Psoas muscle (tissue), 8 donors: ENCODE measurements around the gene EFHC1. TPM values are rescaled to one million over a fixed set of nuclear protein-coding genes. Genes with fewer than 3 reads are reported as not detected.
A peak's percentile ranks its signal among the peaks of the same experiment; 100 is the strongest.

Experiments
- ATAC-seq, 4 donors: fragments of 200-7000 bp; cut with Tn5 transposase; one replicate each; pipeline ENCODE4 v1.9.1; 2020; ENCODE audit warnings: moderate library complexity in 3 of 4, mild to moderate bottlenecking in 2 of 4
- DNase-seq, 2 donors: peaks; one replicate each; pipeline ENCODE4 v3.0.0-alpha.2; 2020
- H3K27ac ChIP-seq: fragments of 200-600 bp; one replicate; pipeline ENCODE4 v1.8.0; 2022
- H3K27me3 ChIP-seq, 3 donors: fragments of 200-600 bp in 1 of 3; one replicate each; pipeline versions ENCODE4 v1.6.1 to v1.8.0; 2013 to 2022; ENCODE audit warnings: low read length in 2 of 3, mild to moderate bottlenecking in 2 of 3, moderate library complexity in 1 of 3; ENCODE audit not compliant: insufficient read depth in 3 of 3
- H3K36me3 ChIP-seq, 2 donors: fragments of 200-600 bp in 1 of 2; one replicate each; pipeline versions ENCODE4 v1.6.1 to v1.8.0; 2013 to 2022; ENCODE audit warnings: low read depth in 1 of 2, mild to moderate bottlenecking in 1 of 2, moderate library complexity in 1 of 2; ENCODE audit not compliant: insufficient read depth in 1 of 2
- H3K4me1 ChIP-seq: fragments of 200-600 bp; one replicate; pipeline ENCODE4 v1.8.0; 2022
- H3K4me3 ChIP-seq: fragments of 200-600 bp; one replicate; pipeline ENCODE4 v1.8.0; 2022; ENCODE audit warnings: mild to moderate bottlenecking
- H3K9me3 ChIP-seq: fragments of 200-600 bp; one replicate; pipeline ENCODE4 v1.8.0; 2022
- WGBS, 3 donors: extraction: QIAGEN DNeasy Blood & Tissue Kit; methylation state at CpG; one replicate each; pipeline versions ENCODE4 v1.1.6 to v1.1.7; 2013; 5-methylcytosine and 5-hydroxymethylcytosine counted together
- intact Hi-C, 2 donors: fragments of 100-400 bp; cut with DNase I; formaldehyde crosslinking; loops; one replicate each; pipeline versions ENCODE4 v1.11.0 to v1.14.2; 2022
- polyA plus RNA-seq, 3 donors: library from polyadenylated mRNA; stranded (reverse); fragments of 200-250 nt; gene quantifications; one replicate each; pipeline ENCODE4 v1.2.3, GENCODE V29; 2013
- total RNA-seq, 4 donors: library from RNA; stranded (reverse); fragmentation: NEBNext Ultra II Directional in 2 of 4; extraction: Animal tissue kit (Norgen Biotek cat#: 25700) in 2 of 4; gene quantifications; one replicate each; pipeline versions ENCODE4 v1.2.1 to v1.2.4, GENCODE V29; 2021 to 2023
- TF ChIP-seq, protein P1 (sequence below): fragments of 200-600 bp; IDR thresholded peaks from one replicate; pipeline ENCODE4 v1.8.0; 2022; ENCODE audit warnings: antibody characterized with exemption
- donor health status: healthy with polysubstance abuse.
- donor health status: DM: no; HTN: no; CAD: no; lungs with moderate emphysema.
- donor health status: Bipolar disorder and iron deficiency.
- donor health status: healthy.
- donor health status: DM: yes; HTN: yes; CAD: no.
- donor health status: DM: no; HTN: no; CAD: no.
- donor health status: DM: no; HTN: no; CAD: no.
- donor health status: DM: yes; HTN: yes; CAD: no.

Gene EFHC1
- total and polyA plus RNA-seq, 7 donors, result 1.5 to 3.9 (median 2.0) TPM

DNA sequence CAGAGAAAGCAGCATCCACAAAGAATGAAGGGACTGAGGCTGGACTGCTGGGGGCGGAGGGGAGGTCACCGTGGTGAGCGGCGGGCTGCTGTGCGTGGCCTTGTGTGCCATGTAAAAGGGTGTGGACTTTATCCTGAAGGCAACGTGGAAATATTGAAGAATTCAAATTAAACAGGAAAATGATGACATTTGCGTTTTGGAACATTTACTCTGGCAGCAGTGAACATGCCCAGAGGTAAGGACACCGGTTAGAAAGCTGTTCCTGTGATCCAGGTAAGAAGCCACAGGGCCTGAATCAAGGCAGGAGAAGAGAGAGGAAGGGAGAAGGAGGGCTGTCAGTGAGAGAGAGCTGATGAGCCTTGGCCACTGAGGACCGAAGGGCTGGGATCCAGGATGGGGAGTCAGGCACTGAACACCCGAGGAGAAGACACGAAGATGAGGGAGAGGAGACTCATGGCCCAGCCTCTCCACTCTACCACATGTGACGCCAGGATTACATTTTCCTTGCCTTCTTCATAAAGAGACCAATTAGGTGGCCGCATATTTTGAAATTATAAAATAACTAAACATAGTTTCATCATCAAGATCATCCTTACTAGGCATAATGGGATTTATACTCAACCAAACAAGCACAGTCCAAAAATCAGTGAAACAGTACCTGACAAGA, 98.3 kb downstream of the EFHC1 start:
- Histone ChIP-seq H3K4me3 (no peak overlapping the region), H3K27me3 (no peaks in the 10 kb centered on the region), H3K36me3 (peaks cover 0 to 9% of the 10 kb centered on the region in 2 donors), H3K4me1 (peaks cover 24% of the 10 kb centered on the region), H3K9me3 (no peaks in the 10 kb centered on the region), H3K27ac (peak overlapping the region; percentile 86)
- ATAC-seq (no peak), DNase-seq (no peak)
- WGBS, 3 donors, result 83 to 91% (median 86%) methylated on average over 13 of the region's 13 CpGs
- TF ChIP-seq, protein P1, sequence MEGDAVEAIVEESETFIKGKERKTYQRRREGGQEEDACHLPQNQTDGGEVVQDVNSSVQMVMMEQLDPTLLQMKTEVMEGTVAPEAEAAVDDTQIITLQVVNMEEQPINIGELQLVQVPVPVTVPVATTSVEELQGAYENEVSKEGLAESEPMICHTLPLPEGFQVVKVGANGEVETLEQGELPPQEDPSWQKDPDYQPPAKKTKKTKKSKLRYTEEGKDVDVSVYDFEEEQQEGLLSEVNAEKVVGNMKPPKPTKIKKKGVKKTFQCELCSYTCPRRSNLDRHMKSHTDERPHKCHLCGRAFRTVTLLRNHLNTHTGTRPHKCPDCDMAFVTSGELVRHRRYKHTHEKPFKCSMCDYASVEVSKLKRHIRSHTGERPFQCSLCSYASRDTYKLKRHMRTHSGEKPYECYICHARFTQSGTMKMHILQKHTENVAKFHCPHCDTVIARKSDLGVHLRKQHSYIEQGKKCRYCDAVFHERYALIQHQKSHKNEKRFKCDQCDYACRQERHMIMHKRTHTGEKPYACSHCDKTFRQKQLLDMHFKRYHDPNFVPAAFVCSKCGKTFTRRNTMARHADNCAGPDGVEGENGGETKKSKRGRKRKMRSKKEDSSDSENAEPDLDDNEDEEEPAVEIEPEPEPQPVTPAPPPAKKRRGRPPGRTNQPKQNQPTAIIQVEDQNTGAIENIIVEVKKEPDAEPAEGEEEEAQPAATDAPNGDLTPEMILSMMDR, result no peak
- intact Hi-C loops, result loop anchor here (5.0 kb wide), 2 partner anchors 54 to 59 kb away; partner anchors contain the start of gene TRAM2 (in 1 of the 2)

DNA sequence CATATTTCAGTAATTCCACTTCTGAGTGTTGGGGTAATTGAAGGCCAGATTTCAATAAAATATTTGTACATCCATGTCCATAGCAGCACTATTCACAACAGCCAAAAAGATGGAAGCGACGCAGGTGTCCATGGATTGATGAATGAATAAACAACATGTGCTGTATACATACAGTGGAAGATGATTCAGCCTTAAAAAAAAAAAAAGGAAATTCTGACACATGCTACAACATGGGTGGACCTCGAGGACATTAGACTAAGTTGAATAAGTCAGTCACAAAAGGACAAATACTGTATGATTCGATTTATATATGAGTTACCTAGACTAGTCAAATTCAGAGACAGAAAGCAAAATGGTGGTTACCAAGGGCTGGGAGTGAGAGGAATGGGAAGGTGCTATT, 99.5 kb downstream of the EFHC1 start:
- intact Hi-C loops, result loop anchor here (5.0 kb wide), 2 partner anchors 53 to 58 kb away; partner anchors contain the start of gene TRAM2 (in 1 of the 2)
- WGBS, 3 donors, result 87 to 94% (median 91%) methylated on average over 4 of the region's 4 CpGs
- Histone ChIP-seq H3K27ac (no peak overlapping the region), H3K36me3 (peaks cover 0 to 9% of the 10 kb centered on the region in 2 donors), H3K9me3 (no peaks in the 10 kb centered on the region), H3K27me3 (no peaks in the 10 kb centered on the region), H3K4me1 (peaks cover 24% of the 10 kb centered on the region), H3K4me3 (no peak overlapping the region)
- DNase-seq (no peak), ATAC-seq (no peak)
- TF ChIP-seq, protein P1, result no peak

DNA sequence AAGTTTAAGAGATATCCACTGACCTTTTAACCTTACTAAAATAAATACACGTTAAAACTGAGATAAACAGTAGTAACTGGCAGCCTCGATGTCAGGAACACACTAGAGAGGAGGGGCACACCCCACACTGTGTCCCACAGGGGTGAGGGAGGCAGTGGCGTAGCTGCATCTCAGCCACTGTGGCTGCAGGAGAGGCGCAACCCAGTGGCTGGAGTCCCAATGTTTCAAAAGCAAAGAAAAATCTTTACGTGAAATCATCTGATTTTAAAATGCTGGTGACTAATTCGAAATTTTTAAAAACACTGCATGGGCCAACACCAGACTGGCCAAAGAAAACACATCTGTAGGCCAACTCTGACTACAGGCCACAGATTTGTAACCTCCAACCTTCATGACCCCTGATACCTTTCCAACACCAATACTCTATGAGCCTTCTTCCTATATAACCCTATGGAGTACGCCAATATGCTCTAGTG, 102.0 kb downstream of the EFHC1 start:
- WGBS, 3 donors, result 50 to 54% (median 52%) methylated on average over 7 of the region's 7 CpGs
- H3K27ac ChIP-seq, result peak overlapping the region; percentile 56
- H3K36me3 ChIP-seq, result no peaks in the 10 kb centered on the region
- H3K4me3 ChIP-seq, result no peak overlapping the region
- DNase-seq (peak; percentile 67 to 79), ATAC-seq (peak in 2 of 4 donors; percentile 34 to 35)
- intact Hi-C loops, result no loop called here
- TF ChIP-seq, protein P1, result no peak
- no peaks in the 10 kb centered on the region for H3K9me3 ChIP-seq
- H3K27me3 ChIP-seq, result no peaks in the 10 kb centered on the region
- peaks cover 18% of the 10 kb centered on the region for H3K4me1 ChIP-seq

- ATAC-seq (peak in 1 of 4 donors; percentile 35), DNase-seq (no peak)
- TF ChIP-seq, protein P1, result no peak
- Histone ChIP-seq H3K4me3 (no peak overlapping the region), H3K27ac (peak overlapping the region; percentile 56), H3K9me3 (no peaks in the 10 kb centered on the region), H3K36me3 (no peaks in the 10 kb centered on the region), H3K4me1 (peaks cover 15% of the 10 kb centered on the region), H3K27me3 (no peaks in the 10 kb centered on the region)
- WGBS, 3 donors, result 62 to 70% (median 63%) methylated on average over 3 of the region's 3 CpGs
- intact Hi-C loops, result no loop called here
Observed at GRCh38 chr6:52522655-52523054, 102.5 kb downstream of the EFHC1 start.
